Stomach (tissue), 9 donors: Measurements from ENCODE around the gene ROS1. TPM values are rescaled to one million over a fixed set of nuclear protein-coding genes. Genes with fewer than 3 reads are reported as not detected.

Experiments
- DNase-seq, 2 donors: peaks; one replicate each; pipeline versions ENCODE4 v3.0.0 to v3.0.0-alpha.2; 2013 to 2019
- H3K27ac ChIP-seq, 5 donors: fragments of 200-600 bp in 4 of 5; sonication (generic) in 4 of 5; one replicate each; pipeline ENCODE4 v1.5.1; 2013 to 2019; ENCODE audit warnings: mild to moderate bottlenecking in 1 of 5, moderate library complexity in 1 of 5
- H3K27me3 ChIP-seq, 3 donors: fragments of 200-600 bp; sonication (generic); one replicate each; pipeline ENCODE4 v1.5.1; 2017 to 2019; ENCODE audit warnings: mixed run types in 1 of 3
- H3K36me3 ChIP-seq, 4 donors: fragments of 200-600 bp; sonication (generic); 1 replicate in 3 of 4; 2 replicates in 1 of 4; pipeline ENCODE4 v1.5.1; 2016 to 2019
- H3K4me1 ChIP-seq, 4 donors: fragments of 200-600 bp; sonication (generic); one replicate each; pipeline ENCODE4 v1.5.1; 2016 to 2019
- H3K4me3 ChIP-seq, 4 donors: fragments of 200-600 bp; sonication (generic) in 3 of 4; one replicate each; pipeline ENCODE4 v1.5.1; 2016 to 2019; ENCODE audit warnings: mild to moderate bottlenecking in 1 of 4
- H3K9me3 ChIP-seq, 4 donors: fragments of 200-600 bp; sonication (generic); one replicate each; pipeline ENCODE4 v1.5.1; 2016 to 2019
- CTCF ChIP-seq, 7 experiments: fragments of 450-650 bp in 4 of 7; fragments of 200-600 bp in 3 of 7; sonication (generic) in 3 of 7; IDR thresholded peaks; one replicate each; pipeline ENCODE4 v1.5.1; 2016 to 2019; ENCODE audit warnings: antibody characterized with exemption in 7 of 7, control low read depth in 2 of 7, mild to moderate bottlenecking in 1 of 7
- EP300 ChIP-seq: sonication (generic); formaldehyde crosslinking; IDR thresholded peaks from one replicate; pipeline ENCODE4 v1.6.1; 2017; ENCODE audit warnings: antibody characterized with exemption
- POLR2A ChIP-seq, 4 donors: fragments of 450-650 bp; IDR thresholded peaks; one replicate each; pipeline ENCODE4 v1.6.1; 2016; ENCODE audit warnings: antibody characterized with exemption in 4 of 4, control low read depth in 2 of 4, mild to moderate bottlenecking in 1 of 4, moderate library complexity in 1 of 4
- POLR2AphosphoS5 ChIP-seq, 3 donors: sonication (generic); formaldehyde crosslinking; IDR thresholded peaks; one replicate each; pipeline ENCODE4 v1.6.1; 2016; ENCODE audit warnings: antibody characterized with exemption in 3 of 3
- WGBS, 5 donors: extraction: QIAGEN DNeasy Blood & Tissue Kit in 3 of 5; methylation state at CpG; one replicate each; pipeline versions ENCODE4 v1.1.5 to v1.1.7; 2013 to 2018; 5-methylcytosine and 5-hydroxymethylcytosine counted together
- intact Hi-C: fragments of 100-400 bp; cut with DNase I; formaldehyde crosslinking; loops from one replicate; pipeline ENCODE4 v1.15.1; 2023; ENCODE audit warnings: low total_unique reads
- polyA plus RNA-seq, 3 donors: library from polyadenylated mRNA; stranded (reverse); fragments of 200-250 nt; gene quantifications; one replicate each; pipeline ENCODE4 v1.2.3, GENCODE V29; 2013
- total RNA-seq, 5 donors: library from RNA; depleted of rRNA; stranded (reverse); fragments of >200 nt; gene quantifications; one replicate each; pipeline versions ENCODE4 v1.1.0 to v1.2.3, GENCODE V29; 2014 to 2016
- donor health status: healthy with polysubstance abuse.
- donor health status: Bipolar disorder and iron deficiency.
- donor health status: healthy.

The ROS1 gene
- total and polyA plus RNA-seq, 8 donors = 0.08 to 4.3 (median 2.1) TPM; not detected in 4

DNA sequence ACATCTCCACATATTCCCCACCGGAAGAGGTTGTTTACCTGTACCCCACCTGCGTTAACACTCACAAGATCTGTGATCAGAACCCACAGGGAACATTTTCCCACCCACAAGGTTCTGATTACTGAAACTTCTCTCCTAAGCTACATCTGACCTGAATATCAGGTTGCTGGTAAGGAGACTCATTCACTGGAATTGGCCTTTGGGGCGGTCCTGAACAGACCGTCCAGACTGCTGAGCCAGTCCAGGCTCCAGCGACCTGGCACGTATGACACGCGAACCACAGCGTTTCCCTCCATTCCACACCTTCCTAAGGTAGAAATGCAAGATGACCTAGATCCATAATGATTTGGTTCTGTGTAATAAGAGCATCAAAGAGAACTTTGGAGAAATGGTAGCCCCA, 150.5 kb downstream of the ROS1 start:
- Histone ChIP-seq H3K9me3 (no peaks in the 10 kb centered on the region), H3K36me3 (no peaks in the 10 kb centered on the region), H3K4me1 (peaks cover 4 to 11% (median 8%) of the 10 kb centered on the region in 4 donors), H3K4me3 (no peak overlapping the region), H3K27ac (no peak overlapping the region), H3K27me3 (peaks cover 0 to 76% (median 37%) of the 10 kb centered on the region in 3 donors)
- 84 to 88% (median 85%) methylated on average over 9 of the region's 9 CpGs for WGBS, 5 donors
- no peak for TF ChIP-seq POLR2AphosphoS5 (IDR thresholded peaks at IDR 0.05)
- TF ChIP-seq CTCF (IDR thresholded peaks at IDR 0.05) = no peak
- no peak for TF ChIP-seq POLR2A (IDR thresholded peaks at IDR 0.05)
- TF ChIP-seq EP300 = no peak
- no peak for DNase-seq
- intact Hi-C loops = no loop called here

DNA sequence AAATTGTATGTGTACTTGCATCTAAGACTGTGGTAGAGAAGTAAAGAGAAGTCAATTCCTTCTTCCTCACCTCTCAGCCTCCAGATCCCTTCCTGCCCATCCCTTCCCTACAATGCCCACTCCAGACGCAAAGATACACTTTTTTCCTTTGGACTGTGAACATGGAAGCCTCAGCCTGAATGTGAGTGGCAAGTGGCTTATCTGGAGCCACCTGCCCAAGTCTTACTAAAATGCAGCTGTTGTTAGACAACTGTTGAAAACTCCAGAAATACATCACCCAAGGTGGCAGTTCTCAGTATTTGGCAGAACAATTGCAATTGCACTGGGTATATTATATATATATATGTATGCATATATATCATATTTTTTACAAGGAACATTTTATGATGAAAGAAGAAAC, 152.9 kb downstream of the ROS1 start:
- Histone ChIP-seq H3K4me1 (peaks cover 8 to 17% (median 13%) of the 10 kb centered on the region in 4 donors), H3K36me3 (no peaks in the 10 kb centered on the region), H3K9me3 (no peaks in the 10 kb centered on the region), H3K27ac (no peak overlapping the region), H3K4me3 (no peak overlapping the region), H3K27me3 (peaks cover 11 to 95% (median 57%) of the 10 kb centered on the region in 3 donors)
- no peak for TF ChIP-seq CTCF (IDR thresholded peaks at IDR 0.05)
- no peak for TF ChIP-seq EP300
- TF ChIP-seq POLR2A (IDR thresholded peaks at IDR 0.05) = no peak
- DNase-seq = no peak
- intact Hi-C loops = no loop called here
- WGBS, 5 donors = 10 to 42% (median 38%) methylated on average over 1 of the region's 1 CpG

- H3K9me3 ChIP-seq = no peaks in the 10 kb centered on the region
- no peak for DNase-seq
- H3K27me3 ChIP-seq = peaks cover 14 to 97% (median 60%) of the 10 kb centered on the region in 3 donors
- no peaks in the 10 kb centered on the region for H3K36me3 ChIP-seq
- no peak for TF ChIP-seq POLR2A (IDR thresholded peaks at IDR 0.05)
- TF ChIP-seq POLR2AphosphoS5 (IDR thresholded peaks at IDR 0.05) = no peak
- no peak for TF ChIP-seq CTCF (IDR thresholded peaks at IDR 0.05)
- no peak for TF ChIP-seq EP300
- no peak overlapping the region for H3K4me3 ChIP-seq
- peaks cover 8 to 17% (median 13%) of the 10 kb centered on the region in 4 donors for H3K4me1 ChIP-seq
- intact Hi-C loops = no loop called here
- WGBS, 5 donors = 13 to 25% (median 14%) methylated on average over 8 of the region's 8 CpGs
- no peak overlapping the region for H3K27ac ChIP-seq
Observed at GRCh38 chr6:117272032-117272866, 153.5 kb downstream of the ROS1 start.

GRCh38 chr6:117270843-117271507, 154.8 kb downstream of the ROS1 start:
- Histone ChIP-seq H3K36me3 (no peaks in the 10 kb centered on the region), H3K27me3 (peaks cover 18 to 100% (median 64%) of the 10 kb centered on the region in 3 donors), H3K9me3 (no peaks in the 10 kb centered on the region), H3K4me3 (peak overlapping the region; percentile 29 to 49 (median 40)), H3K27ac (no peak overlapping the region), H3K4me1 (peaks cover 12 to 24% (median 19%) of the 10 kb centered on the region in 4 donors)
- WGBS, 5 donors = 4 to 13% (median 6%) methylated on average over 29 to 48 of the region's 48 CpGs
- no peak for TF ChIP-seq CTCF (IDR thresholded peaks at IDR 0.05)
- no peak for TF ChIP-seq POLR2AphosphoS5 (IDR thresholded peaks at IDR 0.05)
- no peak for TF ChIP-seq POLR2A (IDR thresholded peaks at IDR 0.05)
- no peak for TF ChIP-seq EP300
- intact Hi-C loops = no loop called here
- DNase-seq = peak in 1 of 2 donors; percentile 23
